ENCODE results near the gene CUEDC1.
"Not testable (repeated sequence)": the region's sequence is repeated elsewhere in the genome, so short reads cannot be mapped to it uniquely, and the experiment has no call there.

CUEDC1 gene

GRCh38 chr17:57938061-57938502 lies 17.1 kb downstream of the CUEDC1 start:
- DNase-seq (ENCODE audit: low spot score): peak; percentile 51

DNA sequence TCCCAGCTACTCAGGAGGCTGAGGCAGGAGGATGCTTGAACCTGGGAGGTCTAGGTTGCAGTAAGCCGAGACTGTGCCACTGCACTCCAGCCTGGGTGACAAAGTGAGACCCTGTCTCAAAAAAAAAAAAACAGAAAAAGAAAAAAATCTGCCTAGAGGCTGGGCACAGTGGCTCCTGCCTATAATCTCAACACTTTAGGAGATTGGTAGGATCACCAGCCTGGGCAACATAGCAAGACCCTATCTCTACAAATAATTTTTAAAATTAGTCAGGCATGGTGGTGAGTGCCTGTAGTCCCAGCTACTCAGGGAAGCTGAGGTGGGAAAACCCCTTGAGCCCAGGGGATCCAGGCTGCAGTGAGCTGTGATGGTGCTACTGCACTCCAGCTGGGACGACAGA lies 17.7 kb downstream of the CUEDC1 start:
- no peak for DNase-seq (ENCODE audit: low spot score)

- no peak for DNase-seq (ENCODE audit: low spot score)
These were observed 19.1 kb downstream of the CUEDC1 start for GRCh38 chr17:57935833-57936807.

DNA sequence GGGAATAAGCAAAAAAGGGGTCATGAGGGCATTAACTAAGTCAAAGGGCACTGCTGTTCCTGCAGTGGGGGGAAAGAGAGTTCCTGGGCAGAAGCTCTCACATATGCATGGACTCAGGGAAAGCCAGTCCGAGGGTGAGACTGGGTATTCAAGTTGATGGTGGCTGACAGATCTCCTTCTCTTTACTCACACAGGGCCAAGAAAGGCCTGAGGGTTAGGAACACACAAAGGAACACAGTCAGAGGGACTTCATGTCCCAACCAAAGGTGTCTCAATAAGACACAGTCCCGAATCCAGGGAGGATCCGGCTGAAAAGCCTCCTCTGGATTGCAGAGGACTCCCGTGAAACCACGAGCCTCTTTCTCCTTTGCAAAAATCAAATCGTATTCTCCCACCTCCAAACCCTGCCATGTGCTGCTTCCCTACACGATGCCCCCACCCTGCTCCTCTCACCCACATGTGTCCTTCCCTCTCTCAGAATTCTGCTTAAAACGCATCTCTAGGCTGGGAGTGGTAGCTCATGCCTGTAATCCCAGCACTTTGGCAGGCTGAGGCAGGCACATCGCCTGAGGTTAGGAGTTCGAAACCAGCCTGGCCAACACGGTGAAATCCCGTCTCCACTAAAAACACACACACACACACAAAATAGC lies 23.6 kb downstream of the CUEDC1 start:
- no peak for DNase-seq (ENCODE audit: low spot score)

DNA sequence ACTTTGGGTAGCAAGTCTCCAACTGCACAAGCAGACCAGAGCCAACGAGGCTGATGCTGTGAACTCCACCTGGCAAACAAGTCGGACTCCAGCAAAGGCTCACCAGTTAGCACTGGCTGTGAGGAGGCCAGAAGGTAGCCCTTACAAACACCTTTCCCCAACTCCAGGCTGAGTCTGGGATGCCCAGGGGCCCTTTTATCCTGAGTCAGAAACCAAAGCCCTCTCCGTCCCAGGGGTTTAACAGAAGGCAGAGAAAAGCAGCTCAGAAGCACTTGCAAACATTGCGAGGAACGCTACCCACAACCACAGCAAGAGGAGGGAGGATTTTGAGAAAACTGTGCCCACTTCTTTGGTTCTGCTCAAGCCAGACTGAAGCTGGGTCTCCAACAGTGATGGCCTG lies 25.0 kb downstream of the CUEDC1 start:
- no peak for DNase-seq (ENCODE audit: low spot score)

GRCh38 chr17:57929386-57929785 lies 25.8 kb downstream of the CUEDC1 start:
- DNase-seq (ENCODE audit: low spot score): no peak

DNA sequence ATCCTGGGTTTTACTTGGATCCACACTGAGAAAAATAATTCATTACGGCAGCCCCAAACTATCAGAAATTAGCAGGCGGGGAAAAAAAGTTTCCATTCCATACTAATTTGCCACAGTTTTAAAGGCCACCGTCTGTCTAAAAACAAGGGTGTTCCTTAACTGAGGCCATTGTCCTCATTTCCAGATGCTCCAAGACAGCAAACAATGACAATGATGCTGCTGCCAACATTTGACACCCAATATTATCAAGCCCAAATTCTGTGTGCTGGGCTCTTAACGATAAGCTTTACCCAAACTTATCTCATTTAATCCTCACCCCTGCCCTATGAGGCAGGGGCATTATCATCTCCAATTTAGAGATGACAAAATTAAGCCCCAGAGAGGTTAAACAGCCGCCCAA lies 26.3 kb downstream of the CUEDC1 start:
- DNase-seq (ENCODE audit: low spot score): no peak

DNA sequence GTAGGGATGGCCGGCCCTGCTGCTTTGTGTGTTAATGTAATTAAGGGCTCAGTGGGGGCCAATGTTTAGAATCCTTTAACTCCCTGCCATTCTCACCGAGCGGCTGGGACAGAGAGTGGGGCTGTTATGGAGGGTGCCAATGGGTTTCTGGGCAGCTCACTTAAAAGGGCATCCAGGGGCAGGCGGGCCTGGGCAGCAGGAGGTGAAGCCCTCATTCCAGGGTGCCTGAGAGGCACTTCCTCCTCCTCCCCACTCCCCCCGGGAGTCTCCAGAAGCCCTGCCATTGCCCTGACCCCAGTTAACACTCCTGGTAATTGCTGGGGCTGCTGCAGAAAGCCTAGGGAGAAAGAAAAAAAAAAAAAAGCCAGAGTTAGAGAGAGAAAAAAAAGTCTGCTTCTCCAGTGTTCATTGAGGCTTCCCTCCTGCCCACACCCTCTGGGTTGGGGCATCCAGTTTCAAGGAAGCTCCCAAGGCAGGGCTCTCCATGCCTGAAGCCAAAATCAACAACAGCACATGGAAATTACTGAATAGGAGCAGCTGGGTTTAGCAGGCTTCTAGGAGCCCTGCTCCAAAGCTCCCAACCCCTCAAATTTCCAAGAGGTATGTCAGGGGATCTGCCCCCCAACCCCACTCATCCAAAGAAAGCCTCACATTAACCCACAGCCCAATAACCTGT lies 28.0 kb downstream of the CUEDC1 start:
- DNase-seq (ENCODE audit: low spot score): peak; percentile 38

DNA sequence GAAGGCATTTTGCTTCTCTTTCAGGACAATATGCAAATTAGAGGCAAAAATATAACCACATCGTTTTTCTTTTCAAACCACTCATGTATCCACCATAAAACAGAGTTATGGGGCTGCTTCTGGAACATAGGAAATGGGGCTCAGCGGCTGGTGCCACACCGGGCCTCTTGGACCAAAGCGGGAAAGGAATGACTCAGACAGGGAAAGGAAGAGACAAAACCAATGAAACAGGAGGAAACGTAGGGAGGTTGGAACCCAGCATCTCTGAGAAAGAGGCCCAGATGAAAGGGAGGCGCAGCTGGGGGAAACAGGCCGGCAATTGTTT lies 28.5 kb downstream of the CUEDC1 start:
- no peak for DNase-seq (ENCODE audit: low spot score)

DNA sequence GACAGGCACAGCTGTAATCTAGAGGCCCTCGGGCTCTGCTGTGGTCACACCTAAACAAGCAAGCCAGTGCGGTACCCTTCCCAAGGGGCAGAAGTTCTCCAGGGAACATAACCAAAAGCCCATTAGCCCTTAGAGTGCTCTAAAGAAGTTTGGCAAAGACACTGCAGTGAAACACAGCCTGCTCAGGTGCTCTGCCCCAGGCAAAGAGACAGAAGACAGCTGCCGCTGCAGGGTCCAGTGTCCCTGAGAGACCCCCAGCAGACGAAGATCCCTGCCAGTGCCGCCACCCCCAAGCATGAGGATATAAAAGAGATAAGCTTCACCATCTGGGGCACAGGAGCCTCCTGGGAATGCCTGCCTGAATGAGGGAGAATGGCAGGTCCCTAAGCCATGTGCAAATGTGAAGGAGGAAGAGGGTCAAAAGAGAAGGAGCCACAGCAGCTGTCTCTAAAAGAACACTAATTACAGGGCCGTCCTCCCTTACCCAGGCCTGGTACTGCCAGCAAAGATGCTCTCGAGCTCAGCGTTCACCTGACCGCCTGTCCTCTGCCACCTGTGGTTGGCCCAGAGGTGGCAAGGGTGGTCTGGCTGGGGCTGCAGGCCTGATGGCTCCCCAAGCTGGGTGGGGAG lies 29.7 kb downstream of the CUEDC1 start:
- no peak for DNase-seq (ENCODE audit: low spot score)

GRCh38 chr17:57924677-57925076 lies 30.5 kb downstream of the CUEDC1 start:
- no peak for DNase-seq (ENCODE audit: low spot score)

DNA sequence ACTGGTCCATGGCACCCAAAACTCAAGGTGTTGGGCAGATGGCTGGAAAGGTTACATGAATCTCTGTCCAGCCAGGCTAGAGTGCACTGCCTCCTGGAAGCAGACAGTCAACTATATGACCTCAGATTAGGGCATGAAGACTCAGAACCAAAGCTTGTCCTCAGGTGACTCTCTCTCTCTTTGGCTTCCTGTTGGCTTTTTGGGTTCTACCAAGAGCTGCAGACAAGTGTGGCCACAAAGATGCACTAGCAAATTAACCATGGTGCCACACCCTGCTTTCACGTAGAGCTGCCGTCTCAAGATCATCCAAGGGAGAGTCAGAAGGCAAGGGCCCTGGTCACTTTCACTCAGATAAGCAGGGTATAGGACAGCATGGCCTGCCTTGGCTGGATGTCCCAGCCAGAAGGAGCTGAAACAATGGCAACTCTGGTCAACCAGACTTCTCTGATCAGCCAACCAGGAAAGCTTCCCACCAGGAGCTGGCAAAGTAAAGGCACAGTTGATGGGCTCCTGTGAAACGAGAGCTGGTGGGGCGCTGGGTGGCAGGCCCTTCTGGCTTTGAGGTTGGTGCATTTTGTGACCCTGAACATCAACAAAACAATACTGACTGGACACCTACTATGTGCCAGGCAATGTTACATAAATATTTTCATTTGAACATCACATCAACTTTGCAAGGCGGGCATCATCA lies 31.9 kb downstream of the CUEDC1 start:
- DNase-seq (ENCODE audit: low spot score): no peak

GRCh38 chr17:57922745-57923144 lies 32.5 kb downstream of the CUEDC1 start:
- not testable (repeated sequence) for DNase-seq (ENCODE audit: low spot score)

- DNase-seq (ENCODE audit: low spot score): no peak
These were observed 34.1 kb downstream of the CUEDC1 start for GRCh38 chr17:57920916-57921703.

DNA sequence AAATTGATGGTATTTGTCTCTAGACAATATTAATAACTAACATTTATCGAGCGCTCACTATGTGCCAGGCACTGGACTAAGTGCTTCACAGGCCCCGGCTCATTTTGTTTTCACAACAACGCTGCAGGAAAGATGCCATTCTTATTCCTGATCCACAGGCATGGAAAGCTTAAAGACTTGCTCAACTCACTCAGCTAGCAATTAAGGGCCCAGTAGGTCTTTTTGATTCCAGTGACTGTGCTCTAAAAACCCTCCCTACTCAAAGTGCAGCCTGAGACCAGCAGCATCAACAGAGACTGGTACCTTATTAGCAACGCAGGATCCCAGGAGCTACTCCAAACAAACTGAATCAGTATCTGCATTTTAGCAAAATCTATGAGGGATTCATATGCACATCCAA lies 35.3 kb downstream of the CUEDC1 start:
- DNase-seq (ENCODE audit: low spot score): no peak

GRCh38 chr17:57918017-57918895 lies 37.0 kb downstream of the CUEDC1 start:
- DNase-seq (ENCODE audit: low spot score): no peak

DNA sequence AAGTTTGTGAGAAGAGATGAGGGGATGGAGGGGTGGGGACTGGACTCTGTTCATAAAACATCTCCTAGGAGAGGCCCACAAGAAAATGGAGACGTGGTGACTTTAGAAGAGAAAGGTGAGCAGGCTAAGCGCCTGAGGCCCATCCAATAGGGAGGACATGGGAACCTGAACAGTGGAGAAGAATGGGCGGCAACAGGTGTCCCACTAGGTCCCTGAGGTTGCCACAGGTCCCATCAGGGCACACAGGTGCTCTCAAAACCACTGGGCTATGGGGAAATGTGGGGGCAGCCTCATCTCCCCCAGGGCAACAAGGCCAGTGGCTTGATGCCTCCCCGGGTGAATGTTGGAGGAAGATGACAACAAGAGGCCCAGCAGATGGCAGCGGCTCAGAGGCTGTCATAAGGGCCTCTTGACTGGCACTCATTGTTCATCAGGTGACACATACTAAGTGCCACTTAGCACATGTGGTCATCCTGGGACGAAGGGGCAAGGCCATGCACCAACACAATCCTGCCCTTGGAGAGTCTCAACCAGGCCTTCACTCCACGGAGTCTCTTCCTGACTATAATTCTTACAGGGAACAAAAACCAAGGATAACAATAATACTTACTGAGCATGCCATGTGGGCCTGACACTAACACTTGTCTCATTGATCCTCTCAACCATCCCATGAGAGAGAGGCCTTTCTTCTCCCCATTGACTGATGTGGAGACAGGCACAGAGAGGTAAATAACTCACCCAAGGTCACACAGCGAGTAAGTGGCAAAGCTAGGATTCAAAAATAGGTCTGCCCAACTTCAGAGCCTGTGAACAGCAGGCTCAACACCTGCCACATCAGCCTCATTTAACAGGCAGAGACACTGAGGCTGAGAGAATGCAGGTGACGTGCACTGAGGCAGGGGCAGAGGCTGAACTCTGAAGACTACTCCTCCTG lies 38.0 kb downstream of the CUEDC1 start:
- DNase-seq (ENCODE audit: low spot score): no peak

DNA sequence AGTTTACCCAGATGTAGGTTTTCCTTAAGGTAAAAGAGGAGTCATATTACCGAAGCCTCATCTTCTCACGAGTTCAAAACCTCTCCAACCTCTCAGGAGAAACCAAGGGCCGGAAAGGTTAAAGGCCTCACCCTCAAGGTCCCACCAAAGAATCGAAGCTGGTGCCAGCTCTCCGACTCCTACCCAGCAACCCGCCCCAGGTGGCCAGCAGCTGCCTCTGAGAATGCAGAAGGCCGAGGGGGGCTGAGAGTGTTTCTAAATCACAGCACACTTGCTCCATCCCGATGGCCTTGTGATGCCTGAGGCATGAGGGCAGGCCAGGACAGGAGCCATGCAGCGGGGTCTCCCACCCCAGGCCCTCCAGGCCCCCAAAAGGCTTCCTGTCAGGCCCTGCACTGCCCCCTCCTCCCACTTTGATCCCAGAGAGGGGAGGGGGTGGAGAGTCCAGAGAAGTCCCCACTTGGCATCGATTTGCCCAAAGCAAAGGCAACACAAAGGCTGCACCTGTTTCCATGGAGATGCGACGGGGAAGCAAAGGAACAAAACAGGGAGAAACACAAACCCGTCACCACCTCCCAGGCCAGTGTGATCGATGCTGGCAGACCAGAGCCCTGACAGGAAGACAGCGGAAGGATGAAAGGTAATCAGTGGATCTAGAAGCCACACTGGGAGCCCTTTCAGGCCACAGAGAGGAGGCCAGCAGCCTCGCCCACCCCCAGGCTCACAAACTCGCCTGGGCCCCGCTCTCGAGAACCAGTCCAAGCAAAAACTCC lies 39.0 kb downstream of the CUEDC1 start:
- no peak for DNase-seq (ENCODE audit: low spot score)

Data from HuH-7.5 (cell line).